ENCODE results near the gene COL27A1.
A peak's percentile ranks its signal among the peaks of the same experiment; 100 is the strongest.

Gene COL27A1

GRCh38 chr9:114247077-114247476 lies 91.7 kb downstream of the COL27A1 start:
- no peak for DNase-seq (ENCODE audit: low spot score)

- DNase-seq (ENCODE audit: low spot score): no peak
Measured at GRCh38 chr9:114247491-114247890, 92.2 kb downstream of the COL27A1 start.

GRCh38 chr9:114248299-114248707 lies 93.0 kb downstream of the COL27A1 start:
- DNase-seq (ENCODE audit: low spot score): no peak

- DNase-seq (ENCODE audit: low spot score): no peak
Measured at GRCh38 chr9:114249424-114250234, 94.3 kb downstream of the COL27A1 start.

- no peak for DNase-seq (ENCODE audit: low spot score)
Measured at GRCh38 chr9:114250235-114250568, 94.9 kb downstream of the COL27A1 start.

- no peak for DNase-seq (ENCODE audit: low spot score)
Measured at GRCh38 chr9:114250648-114251047, 95.3 kb downstream of the COL27A1 start.

- DNase-seq (ENCODE audit: low spot score): no peak
Measured at GRCh38 chr9:114252394-114252793, 97.1 kb downstream of the COL27A1 start.

GRCh38 chr9:114256827-114257328 lies 101.5 kb downstream of the COL27A1 start:
- no peak for DNase-seq (ENCODE audit: low spot score)

GRCh38 chr9:114258218-114258617 lies 102.9 kb downstream of the COL27A1 start:
- no peak for DNase-seq (ENCODE audit: low spot score)

- no peak for DNase-seq (ENCODE audit: low spot score)
Measured at GRCh38 chr9:114258866-114259797, 103.8 kb downstream of the COL27A1 start.

GRCh38 chr9:114259798-114260523 lies 104.6 kb downstream of the COL27A1 start:
- DNase-seq (ENCODE audit: low spot score): no peak

GRCh38 chr9:114261026-114261425 lies 105.7 kb downstream of the COL27A1 start:
- no peak for DNase-seq (ENCODE audit: low spot score)

GRCh38 chr9:114261987-114262386 lies 106.7 kb downstream of the COL27A1 start:
- no peak for DNase-seq (ENCODE audit: low spot score)

GRCh38 chr9:114263853-114264510 lies 108.6 kb downstream of the COL27A1 start:
- no peak for DNase-seq (ENCODE audit: low spot score)

GRCh38 chr9:114264806-114265550 lies 109.6 kb downstream of the COL27A1 start:
- no peak for DNase-seq (ENCODE audit: low spot score)

GRCh38 chr9:114266969-114267368 lies 111.6 kb downstream of the COL27A1 start:
- no peak for DNase-seq (ENCODE audit: low spot score)

GRCh38 chr9:114269023-114269422 lies 113.7 kb downstream of the COL27A1 start:
- no peak for DNase-seq (ENCODE audit: low spot score)

- DNase-seq (ENCODE audit: low spot score): no peak
Measured at GRCh38 chr9:114270120-114270975, 115.0 kb downstream of the COL27A1 start.

- peak; percentile 59 for DNase-seq (ENCODE audit: low spot score)
Measured at GRCh38 chr9:114271556-114272510, 116.5 kb downstream of the COL27A1 start.
